ENCODE data around the gene BIRC6.

GRCh38 chr2:32558492-32558891, 201.7 kb downstream of the BIRC6 start:
- no peak for TF ChIP-seq CTCF (IDR thresholded peaks at IDR 0.05; ENCODE audit: insufficient read depth, low read length, poor library complexity, severe bottlenecking)
- no peak for TF ChIP-seq EZH2phosphoT487 (conservative IDR thresholded peaks at IDR 0.05; ENCODE audit: low read length)
